GM12891 (cell line): ENCODE data around the gene PSG2.

Experiments used
- POLR2A ChIP-seq: IDR thresholded peaks from 2 replicates; pipeline ENCODE4 v1.6.1; 2011; ENCODE audit warnings: low read depth, low read length, control low read depth
- POLR2AphosphoS5 ChIP-seq: IDR thresholded peaks from 2 replicates; pipeline ENCODE4 v1.6.1; 2011; ENCODE audit warnings: low read depth, low read length, control low read depth
- SPI1 ChIP-seq: IDR thresholded peaks from 2 replicates; pipeline ENCODE4 v1.6.1; 2011; ENCODE audit warnings: low read depth, low read length, control low read depth
- TAF1 ChIP-seq: IDR thresholded peaks from 2 replicates; pipeline ENCODE4 v1.6.1; 2011; ENCODE audit warnings: low read depth, low read length, control low read depth

DNA sequence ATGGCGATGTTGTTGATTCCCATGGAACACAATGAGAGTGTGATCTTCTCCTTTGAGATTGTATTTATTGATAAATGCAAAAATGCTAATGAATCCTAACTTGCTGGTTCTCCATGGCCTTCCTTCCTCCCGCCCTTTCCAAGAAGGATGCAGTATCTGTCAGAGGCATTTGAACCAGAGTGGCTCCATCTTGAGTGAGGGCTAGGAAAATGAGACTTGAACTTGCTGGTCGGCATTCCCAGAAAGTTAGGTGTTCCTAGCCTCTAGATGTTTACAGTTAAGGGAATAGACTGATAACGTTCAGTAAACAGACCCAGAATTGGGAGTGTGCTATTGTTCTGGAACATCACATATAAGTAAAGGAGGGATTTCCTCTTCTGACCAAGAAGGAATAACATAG, 44.2 kb upstream of the PSG2 start:
- TF ChIP-seq POLR2AphosphoS5 (no peak), POLR2A (no peak), TAF1 (no peak), SPI1 (no peak)
